ENCODE data around the gene CCAR1.
"Not testable (repeated sequence)": the region's sequence is repeated elsewhere in the genome, so short reads cannot be mapped to it uniquely, and the experiment has no call there.

The CCAR1 gene

GRCh38 chr10:68829952-68830351, 108.9 kb downstream of the CCAR1 start:
- no peak for DNase-seq

GRCh38 chr10:68831961-68832455, 111.0 kb downstream of the CCAR1 start:
- DNase-seq, result no peak

- DNase-seq, result no peak
Observed at GRCh38 chr10:68832601-68833000, 111.6 kb downstream of the CCAR1 start.

- no peak for DNase-seq
Observed at GRCh38 chr10:68837626-68838322, 116.7 kb downstream of the CCAR1 start.

- not testable (repeated sequence) for DNase-seq
Observed at GRCh38 chr10:68840650-68841049, 119.6 kb downstream of the CCAR1 start.

All from stimulated activated CD4-positive, alpha-beta T cell treated with anti-CD3 and anti-CD28 coated beads, Interleukin-4, amount 100 ng/mL, for 1 hour (primary cell).